ENCODE data around the gene TOP3A. TPM values are rescaled to one million over a fixed set of nuclear protein-coding genes. Genes with fewer than 3 reads are reported as not detected.
"Not testable (repeated sequence)": the region's sequence is repeated elsewhere in the genome, so short reads cannot be mapped to it uniquely, and the experiment has no call there.

Gene TOP3A
- total RNA-seq, 1 donor from 2014 or later, result 21.9 TPM

DNA sequence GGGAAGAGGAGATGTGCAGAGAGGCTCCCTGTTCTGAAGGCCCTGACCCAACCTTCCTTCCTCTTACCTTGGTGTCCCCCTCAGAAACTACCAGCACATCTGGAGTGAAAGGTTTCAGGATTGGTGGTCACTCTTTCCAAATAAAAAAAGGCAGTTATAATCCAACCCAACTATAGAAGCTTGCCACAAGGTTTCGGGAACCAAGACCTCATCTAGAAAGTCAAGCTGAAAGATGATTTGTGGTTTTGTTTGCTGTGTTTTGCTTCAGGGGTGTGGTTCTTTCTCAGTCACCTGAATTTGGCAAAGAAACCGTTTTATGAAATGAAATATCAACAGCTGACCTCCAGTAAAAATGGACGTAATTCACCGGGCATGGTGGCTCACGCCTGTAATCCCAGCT lies 29.2 kb upstream of the TOP3A start:
- Histone ChIP-seq H3K9me3 (ENCODE audit: control insufficient read depth in 3 of 3, low read length in 3 of 3) (no peaks in the 10 kb centered on the region), H3K9ac (ENCODE audit: low read depth in 1 of 3, low read length in 3 of 3) (no peak overlapping the region), H3K36me3 (ENCODE audit: control insufficient read depth in 3 of 3, insufficient read depth in 3 of 3, low read length in 3 of 3) (peaks cover 46 to 59% (median 49%) of the 10 kb centered on the region in 3 donors)

DNA sequence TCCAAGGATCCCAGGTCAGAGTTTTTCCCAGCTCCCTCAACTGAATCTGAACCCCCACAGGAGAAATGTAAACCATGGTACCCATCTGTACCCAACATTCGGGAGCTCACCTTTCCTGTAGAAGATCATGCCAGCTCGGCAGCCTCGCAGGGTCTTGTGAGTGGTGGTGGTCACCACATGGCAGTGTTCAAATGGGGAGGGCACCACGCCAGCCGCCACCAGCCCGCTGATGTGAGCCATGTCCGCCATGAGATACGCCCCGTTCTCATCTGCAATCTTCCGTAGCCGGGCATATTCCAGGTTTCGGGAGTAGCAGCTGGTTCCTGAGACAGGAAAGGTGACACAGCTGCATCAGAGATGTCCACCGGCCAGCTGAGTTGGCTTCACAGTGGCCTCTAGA lies 25.1 kb upstream of the TOP3A start:
- H3K36me3 ChIP-seq (ENCODE audit: control insufficient read depth in 3 of 3, insufficient read depth in 3 of 3, low read length in 3 of 3), result peaks cover 31 to 46% (median 35%) of the 10 kb centered on the region in 3 donors
- H3K27me3 ChIP-seq (ENCODE audit: control insufficient read depth in 3 of 3, insufficient read depth in 3 of 3, low read length in 3 of 3), result no peaks in the 10 kb centered on the region
- H3K9ac ChIP-seq (ENCODE audit: low read depth in 1 of 3, low read length in 3 of 3), result no peak overlapping the region
- no peak overlapping the region for H3K4me3 ChIP-seq (ENCODE audit: low read length in 3 of 3)
- no peaks in the 10 kb centered on the region for H3K4me1 ChIP-seq (ENCODE audit: control insufficient read depth in 3 of 3, insufficient read depth in 3 of 3, low read length in 3 of 3)
- H3K9me3 ChIP-seq (ENCODE audit: control insufficient read depth in 3 of 3, low read length in 3 of 3), result no peaks in the 10 kb centered on the region
- H3K27ac ChIP-seq (ENCODE audit: low read depth, low read length), result no peak overlapping the region

More for the DNA sequence above, 29.2 kb upstream of the TOP3A start:
- no peaks in the 10 kb centered on the region for H3K4me1 ChIP-seq (ENCODE audit: control insufficient read depth in 3 of 3, insufficient read depth in 3 of 3, low read length in 3 of 3)
- H3K4me3 ChIP-seq (ENCODE audit: low read length in 3 of 3), result no peak overlapping the region
- H3K27ac ChIP-seq (ENCODE audit: low read depth, low read length), result no peak overlapping the region
- H3K27me3 ChIP-seq (ENCODE audit: control insufficient read depth in 3 of 3, insufficient read depth in 3 of 3, low read length in 3 of 3), result no peaks in the 10 kb centered on the region

DNA sequence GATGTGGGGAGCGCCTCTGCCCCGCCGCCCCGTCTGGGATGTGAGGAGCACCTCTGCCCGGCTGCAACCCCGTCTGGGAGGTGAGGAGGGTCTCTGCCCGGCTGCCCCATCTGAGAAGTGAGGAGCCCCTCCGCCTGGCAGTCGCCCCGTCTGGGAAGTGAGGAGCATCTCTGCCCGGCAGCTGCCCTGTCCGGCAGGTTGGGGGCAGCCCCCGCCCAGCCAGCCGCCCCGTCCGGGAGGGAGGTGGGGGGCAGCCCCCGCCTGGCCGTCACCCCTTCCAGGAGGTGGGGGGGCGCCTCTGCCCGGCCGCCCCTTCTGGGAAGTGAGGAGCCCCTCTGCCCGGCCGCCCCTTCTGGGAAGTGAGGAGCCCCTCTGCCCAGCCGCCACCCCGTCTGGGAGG lies 23.4 kb upstream of the TOP3A start:
- not testable (repeated sequence) for H3K27ac ChIP-seq (ENCODE audit: low read depth, low read length); H3K4me1 ChIP-seq (ENCODE audit: control insufficient read depth in 3 of 3, insufficient read depth in 3 of 3, low read length in 3 of 3); H3K27me3 ChIP-seq (ENCODE audit: control insufficient read depth in 3 of 3, insufficient read depth in 3 of 3, low read length in 3 of 3); H3K4me3 ChIP-seq (ENCODE audit: low read length in 3 of 3); H3K9ac ChIP-seq (ENCODE audit: low read depth in 1 of 3, low read length in 3 of 3); H3K9me3 ChIP-seq (ENCODE audit: control insufficient read depth in 3 of 3, low read length in 3 of 3)
- H3K36me3 ChIP-seq (ENCODE audit: control insufficient read depth in 3 of 3, insufficient read depth in 3 of 3, low read length in 3 of 3), result peaks cover 33 to 47% (median 37%) of the 10 kb centered on the region in 3 donors

DNA sequence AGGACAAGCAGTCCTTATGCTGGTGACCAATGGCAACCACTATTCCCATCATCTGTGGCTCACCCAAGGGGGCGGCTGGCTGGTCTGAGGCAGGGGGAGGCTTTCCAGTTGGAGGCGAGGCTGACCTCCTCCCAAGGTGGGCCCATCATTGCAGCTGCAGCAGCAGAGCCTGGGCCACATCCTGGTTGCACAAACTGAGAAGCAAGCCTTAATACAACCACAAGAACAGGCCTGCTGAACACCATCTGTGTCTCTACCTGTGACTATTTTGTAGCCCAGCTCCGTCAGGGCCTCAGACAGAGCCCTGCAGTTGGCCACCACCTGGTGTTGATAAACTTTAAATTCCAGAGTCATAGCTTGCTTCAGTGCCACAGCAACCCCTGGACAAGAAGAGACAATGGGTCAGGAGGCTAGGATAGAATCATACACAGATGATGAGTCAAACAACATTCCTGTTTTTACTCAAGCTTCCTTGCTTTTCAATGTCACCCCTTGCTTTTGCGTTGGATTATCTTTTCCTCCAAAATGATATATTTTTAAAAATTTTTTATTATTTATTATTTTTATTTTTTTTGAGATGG lies 18.2 kb upstream of the TOP3A start:
- Histone ChIP-seq H3K4me1 (ENCODE audit: control insufficient read depth in 3 of 3, insufficient read depth in 3 of 3, low read length in 3 of 3) (no peaks in the 10 kb centered on the region), H3K9ac (ENCODE audit: low read depth in 1 of 3, low read length in 3 of 3) (no peak overlapping the region), H3K27ac (ENCODE audit: low read depth, low read length) (no peak overlapping the region), H3K27me3 (ENCODE audit: control insufficient read depth in 3 of 3, insufficient read depth in 3 of 3, low read length in 3 of 3) (no peaks in the 10 kb centered on the region), H3K4me3 (ENCODE audit: low read length in 3 of 3) (no peak overlapping the region), H3K9me3 (ENCODE audit: control insufficient read depth in 3 of 3, low read length in 3 of 3) (no peaks in the 10 kb centered on the region), H3K36me3 (ENCODE audit: control insufficient read depth in 3 of 3, insufficient read depth in 3 of 3, low read length in 3 of 3) (peaks cover 47 to 67% (median 56%) of the 10 kb centered on the region in 3 donors)

DNA sequence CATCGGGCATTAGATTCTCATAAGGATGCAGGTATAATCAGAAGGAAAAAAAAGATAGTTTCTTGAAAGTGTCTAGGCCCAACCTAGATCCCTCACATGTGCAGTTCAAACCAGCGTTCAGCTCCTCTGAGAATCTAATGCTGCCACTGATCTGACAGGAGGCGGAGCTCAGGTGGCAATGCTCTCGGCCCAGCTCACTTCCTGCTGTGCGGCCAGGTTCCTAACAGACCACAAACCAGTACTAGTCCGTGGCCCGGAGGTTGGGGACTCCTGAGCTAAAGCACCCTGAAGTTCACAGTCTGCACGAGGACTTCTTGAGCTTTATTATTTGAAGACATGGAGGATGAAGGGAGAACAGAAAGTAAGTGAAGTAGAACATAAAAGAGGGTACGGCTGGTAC lies 17.1 kb upstream of the TOP3A start:
- H3K36me3 ChIP-seq (ENCODE audit: control insufficient read depth in 3 of 3, insufficient read depth in 3 of 3, low read length in 3 of 3), result peaks cover 53 to 72% (median 59%) of the 10 kb centered on the region in 3 donors
- H3K27ac ChIP-seq (ENCODE audit: low read depth, low read length), result no peak overlapping the region
- H3K9ac ChIP-seq (ENCODE audit: low read depth in 1 of 3, low read length in 3 of 3), result no peak overlapping the region
- H3K9me3 ChIP-seq (ENCODE audit: control insufficient read depth in 3 of 3, low read length in 3 of 3), result no peaks in the 10 kb centered on the region
- H3K27me3 ChIP-seq (ENCODE audit: control insufficient read depth in 3 of 3, insufficient read depth in 3 of 3, low read length in 3 of 3), result no peaks in the 10 kb centered on the region
- no peak overlapping the region for H3K4me3 ChIP-seq (ENCODE audit: low read length in 3 of 3)
- H3K4me1 ChIP-seq (ENCODE audit: control insufficient read depth in 3 of 3, insufficient read depth in 3 of 3, low read length in 3 of 3), result no peaks in the 10 kb centered on the region

DNA sequence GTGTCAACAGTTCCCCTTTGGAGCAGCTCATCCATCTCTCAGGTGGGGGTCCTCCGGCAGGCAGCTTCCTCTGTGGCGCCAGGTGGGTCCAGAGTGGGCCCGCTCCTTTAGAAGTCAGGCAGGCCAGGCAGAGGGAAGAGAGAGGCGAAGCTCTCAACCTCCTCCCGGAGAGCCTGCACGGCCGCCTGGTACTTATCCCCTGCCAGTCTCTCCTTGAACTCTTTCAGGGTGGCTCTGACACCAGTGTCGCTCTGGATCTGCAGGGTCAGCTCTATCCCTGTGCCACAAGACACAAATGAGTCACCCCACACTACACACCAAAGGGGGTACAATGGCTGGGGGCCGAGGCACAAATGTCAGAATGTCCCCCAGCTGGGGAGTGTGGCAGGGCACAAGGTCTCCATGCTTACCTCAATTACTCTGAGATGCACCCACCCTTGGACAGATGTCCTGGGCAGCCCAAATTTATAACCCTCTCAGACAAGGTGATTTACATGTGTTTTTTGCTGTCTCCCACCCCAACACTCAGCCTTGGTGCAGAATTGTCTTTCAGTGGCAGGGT lies 13.9 kb upstream of the TOP3A start:
- no peaks in the 10 kb centered on the region for H3K9me3 ChIP-seq (ENCODE audit: control insufficient read depth in 3 of 3, low read length in 3 of 3)
- H3K27ac ChIP-seq (ENCODE audit: low read depth, low read length), result no peak overlapping the region
- no peak overlapping the region for H3K4me3 ChIP-seq (ENCODE audit: low read length in 3 of 3)
- no peaks in the 10 kb centered on the region for H3K4me1 ChIP-seq (ENCODE audit: control insufficient read depth in 3 of 3, insufficient read depth in 3 of 3, low read length in 3 of 3)
- H3K36me3 ChIP-seq (ENCODE audit: control insufficient read depth in 3 of 3, insufficient read depth in 3 of 3, low read length in 3 of 3), result peaks cover 65 to 79% (median 65%) of the 10 kb centered on the region in 3 donors
- no peak overlapping the region for H3K9ac ChIP-seq (ENCODE audit: low read depth in 1 of 3, low read length in 3 of 3)
- H3K27me3 ChIP-seq (ENCODE audit: control insufficient read depth in 3 of 3, insufficient read depth in 3 of 3, low read length in 3 of 3), result no peaks in the 10 kb centered on the region

DNA sequence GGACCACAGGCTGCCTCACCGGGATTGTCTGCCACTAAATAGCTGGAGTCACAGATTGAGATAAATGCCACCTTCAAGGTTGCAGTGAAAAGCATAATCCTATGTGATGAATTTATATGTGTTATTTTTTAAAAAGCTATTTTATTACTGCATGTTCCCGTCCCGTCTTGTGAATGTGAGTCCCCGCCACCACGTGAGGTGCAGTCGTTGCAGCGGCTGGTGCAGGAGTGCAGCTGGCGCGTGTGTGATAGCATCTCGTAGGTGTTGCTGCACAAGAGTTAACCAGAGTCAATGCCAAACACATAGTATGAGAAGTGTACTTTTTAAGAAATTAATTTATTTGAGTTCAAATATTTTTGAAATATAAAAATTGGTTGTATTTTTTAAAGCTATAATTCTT lies 12.8 kb upstream of the TOP3A start:
- H3K27me3 ChIP-seq (ENCODE audit: control insufficient read depth in 3 of 3, insufficient read depth in 3 of 3, low read length in 3 of 3), result no peaks in the 10 kb centered on the region
- peaks cover 71 to 85% (median 71%) of the 10 kb centered on the region in 3 donors for H3K36me3 ChIP-seq (ENCODE audit: control insufficient read depth in 3 of 3, insufficient read depth in 3 of 3, low read length in 3 of 3)
- H3K4me3 ChIP-seq (ENCODE audit: low read length in 3 of 3), result no peak overlapping the region
- H3K4me1 ChIP-seq (ENCODE audit: control insufficient read depth in 3 of 3, insufficient read depth in 3 of 3, low read length in 3 of 3), result no peaks in the 10 kb centered on the region
- no peak overlapping the region for H3K9ac ChIP-seq (ENCODE audit: low read depth in 1 of 3, low read length in 3 of 3)
- no peaks in the 10 kb centered on the region for H3K9me3 ChIP-seq (ENCODE audit: control insufficient read depth in 3 of 3, low read length in 3 of 3)
- H3K27ac ChIP-seq (ENCODE audit: low read depth, low read length), result no peak overlapping the region

DNA sequence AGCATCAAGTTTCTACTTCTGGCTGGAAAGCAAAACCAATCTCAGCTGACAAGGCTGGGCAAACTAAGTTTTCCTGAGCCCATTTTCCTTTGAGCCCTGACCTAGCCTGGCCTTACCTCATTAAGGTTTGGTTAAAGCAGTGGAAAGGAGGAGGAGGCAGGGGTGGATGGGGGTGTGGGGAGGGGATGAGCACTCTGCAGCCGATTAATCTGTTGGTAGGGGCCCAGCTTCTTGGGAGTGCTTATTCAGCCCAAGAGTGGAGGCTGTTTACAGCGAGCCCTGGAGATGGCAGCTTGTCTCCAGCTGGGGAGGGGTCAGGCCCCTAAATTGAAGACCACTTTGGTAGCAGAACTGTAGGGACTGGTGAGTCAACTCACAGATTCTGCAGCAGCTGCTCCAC lies 12.3 kb upstream of the TOP3A start:
- no peak overlapping the region for H3K27ac ChIP-seq (ENCODE audit: low read depth, low read length)
- no peak overlapping the region for H3K9ac ChIP-seq (ENCODE audit: low read depth in 1 of 3, low read length in 3 of 3)
- peaks cover 69 to 80% (median 73%) of the 10 kb centered on the region in 3 donors for H3K36me3 ChIP-seq (ENCODE audit: control insufficient read depth in 3 of 3, insufficient read depth in 3 of 3, low read length in 3 of 3)
- no peaks in the 10 kb centered on the region for H3K9me3 ChIP-seq (ENCODE audit: control insufficient read depth in 3 of 3, low read length in 3 of 3)
- H3K4me1 ChIP-seq (ENCODE audit: control insufficient read depth in 3 of 3, insufficient read depth in 3 of 3, low read length in 3 of 3), result no peaks in the 10 kb centered on the region
- no peak overlapping the region for H3K4me3 ChIP-seq (ENCODE audit: low read length in 3 of 3)
- H3K27me3 ChIP-seq (ENCODE audit: control insufficient read depth in 3 of 3, insufficient read depth in 3 of 3, low read length in 3 of 3), result no peaks in the 10 kb centered on the region

DNA sequence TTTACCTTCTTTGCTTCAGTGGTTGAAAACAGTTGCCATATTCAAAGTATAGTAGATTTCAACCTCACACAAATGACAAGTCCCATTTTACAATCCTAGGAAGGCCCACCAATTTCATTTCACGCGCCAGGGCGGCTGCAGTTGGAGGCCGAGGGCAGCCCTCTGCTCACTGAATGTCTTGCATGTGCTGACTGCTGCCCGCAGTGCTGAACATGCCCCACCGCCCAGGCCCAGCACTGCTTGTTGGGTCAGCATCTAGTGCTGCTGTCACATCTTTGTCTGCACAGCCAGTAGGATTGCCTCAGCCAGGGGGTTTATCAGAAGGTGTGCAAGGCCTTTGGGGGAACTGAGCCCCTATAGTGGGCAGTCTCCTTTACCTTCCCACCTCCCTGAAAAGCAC lies 11.8 kb upstream of the TOP3A start:
- Histone ChIP-seq H3K36me3 (ENCODE audit: control insufficient read depth in 3 of 3, insufficient read depth in 3 of 3, low read length in 3 of 3) (peaks cover 64 to 78% (median 70%) of the 10 kb centered on the region in 3 donors), H3K9ac (ENCODE audit: low read depth in 1 of 3, low read length in 3 of 3) (no peak overlapping the region), H3K27me3 (ENCODE audit: control insufficient read depth in 3 of 3, insufficient read depth in 3 of 3, low read length in 3 of 3) (no peaks in the 10 kb centered on the region), H3K9me3 (ENCODE audit: control insufficient read depth in 3 of 3, low read length in 3 of 3) (no peaks in the 10 kb centered on the region), H3K4me1 (ENCODE audit: control insufficient read depth in 3 of 3, insufficient read depth in 3 of 3, low read length in 3 of 3) (no peaks in the 10 kb centered on the region), H3K27ac (ENCODE audit: low read depth, low read length) (no peak overlapping the region), H3K4me3 (ENCODE audit: low read length in 3 of 3) (no peak overlapping the region)

DNA sequence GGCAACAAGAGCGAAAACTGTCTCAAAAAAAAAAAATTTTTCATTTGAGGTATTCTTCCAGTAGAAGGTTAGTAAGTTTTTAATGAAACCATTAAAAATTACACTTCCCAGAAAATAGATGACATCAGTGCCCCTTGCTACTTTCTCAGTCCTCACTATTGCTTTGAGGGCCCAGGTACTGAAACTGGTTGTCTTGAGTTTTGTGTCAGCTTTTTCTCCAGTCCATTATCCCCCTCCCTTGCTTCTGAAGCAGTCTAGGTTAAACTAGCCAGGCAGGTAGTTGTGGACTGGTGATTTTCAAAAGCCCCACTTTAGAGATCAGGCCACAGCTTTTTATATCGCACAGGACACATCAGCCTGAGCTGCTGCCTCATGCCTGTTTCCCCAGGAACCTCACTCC lies 11.2 kb upstream of the TOP3A start:
- H3K27me3 ChIP-seq (ENCODE audit: control insufficient read depth in 3 of 3, insufficient read depth in 3 of 3, low read length in 3 of 3), result no peaks in the 10 kb centered on the region
- H3K9ac ChIP-seq (ENCODE audit: low read depth in 1 of 3, low read length in 3 of 3), result no peak overlapping the region
- peaks cover 58 to 72% (median 69%) of the 10 kb centered on the region in 3 donors for H3K36me3 ChIP-seq (ENCODE audit: control insufficient read depth in 3 of 3, insufficient read depth in 3 of 3, low read length in 3 of 3)

More for the DNA sequence above, 11.2 kb upstream of the TOP3A start:
- no peak overlapping the region for H3K4me3 ChIP-seq (ENCODE audit: low read length in 3 of 3)
- H3K4me1 ChIP-seq (ENCODE audit: control insufficient read depth in 3 of 3, insufficient read depth in 3 of 3, low read length in 3 of 3), result peaks cover 0 to 1% (median 0%) of the 10 kb centered on the region in 3 donors
- H3K27ac ChIP-seq (ENCODE audit: low read depth, low read length), result no peak overlapping the region
- no peaks in the 10 kb centered on the region for H3K9me3 ChIP-seq (ENCODE audit: control insufficient read depth in 3 of 3, low read length in 3 of 3)

Data from skeletal muscle tissue (tissue), 4 donors.